GM15510 (cell line): ENCODE results near the gene RBM25.

Experiments
- POLR2A ChIP-seq: IDR thresholded peaks from 3 replicates; pipeline ENCODE4 v1.6.1; 2011; ENCODE audit warnings: borderline replicate concordance; ENCODE audit not compliant: insufficient read length; ENCODE audit errors: extremely low read depth

The RBM25 gene

GRCh38 chr14:73058224-73058921 is at the start of gene RBM25:
Gene RBM25, plus strand, starts transcription at chr14:73058534. Its CDS starts 13,108 bp downstream, at chr14:73071642.
- TF ChIP-seq POLR2A, result peak; percentile 98

GRCh38 chr14:73014105-73014504 is 44.2 kb upstream of the RBM25 start:
- no peak for TF ChIP-seq POLR2A

- TF ChIP-seq POLR2A, result no peak
These were observed 36.3 kb upstream of the RBM25 start for GRCh38 chr14:73022051-73022450.

- no peak for TF ChIP-seq POLR2A
These were observed 32.8 kb upstream of the RBM25 start for GRCh38 chr14:73025544-73025943.

GRCh38 chr14:73026243-73026844 is 32.0 kb upstream of the RBM25 start:
- TF ChIP-seq POLR2A, result no peak

- TF ChIP-seq POLR2A, result peak; percentile 54
These were observed 31.3 kb upstream of the RBM25 start, which contains the start of gene ZFYVE1 for GRCh38 chr14:73026845-73027542. Gene ZFYVE1, minus strand, starts transcription at chr14:73027106. Its CDS starts 2,598 bp downstream, at chr14:73024508.

- no peak for TF ChIP-seq POLR2A
These were observed 30.8 kb upstream of the RBM25 start for GRCh38 chr14:73027546-73027945.

- TF ChIP-seq POLR2A, result no peak
These were observed 30.4 kb upstream of the RBM25 start for GRCh38 chr14:73027984-73028383.

- no peak for TF ChIP-seq POLR2A
These were observed 10.5 kb upstream of the RBM25 start for GRCh38 chr14:73047808-73048207.

- no peak for TF ChIP-seq POLR2A
These were observed 8.9 kb upstream of the RBM25 start for GRCh38 chr14:73049428-73049827.

- no peak for TF ChIP-seq POLR2A
These were observed 3.1 kb upstream of the RBM25 start for GRCh38 chr14:73055251-73055650.

- TF ChIP-seq POLR2A, result no peak
These were observed 450 bp upstream of the RBM25 start for GRCh38 chr14:73057944-73058223.

- no peak for TF ChIP-seq POLR2A
These were observed 764 bp downstream of the RBM25 start for GRCh38 chr14:73058922-73059673.

- TF ChIP-seq POLR2A, result no peak
These were observed 11.3 kb downstream of the RBM25 start for GRCh38 chr14:73069585-73069984.

GRCh38 chr14:73091044-73091443 is 32.7 kb downstream of the RBM25 start:
- no peak for TF ChIP-seq POLR2A
